ENCODE data around the gene C1orf232.

DNA sequence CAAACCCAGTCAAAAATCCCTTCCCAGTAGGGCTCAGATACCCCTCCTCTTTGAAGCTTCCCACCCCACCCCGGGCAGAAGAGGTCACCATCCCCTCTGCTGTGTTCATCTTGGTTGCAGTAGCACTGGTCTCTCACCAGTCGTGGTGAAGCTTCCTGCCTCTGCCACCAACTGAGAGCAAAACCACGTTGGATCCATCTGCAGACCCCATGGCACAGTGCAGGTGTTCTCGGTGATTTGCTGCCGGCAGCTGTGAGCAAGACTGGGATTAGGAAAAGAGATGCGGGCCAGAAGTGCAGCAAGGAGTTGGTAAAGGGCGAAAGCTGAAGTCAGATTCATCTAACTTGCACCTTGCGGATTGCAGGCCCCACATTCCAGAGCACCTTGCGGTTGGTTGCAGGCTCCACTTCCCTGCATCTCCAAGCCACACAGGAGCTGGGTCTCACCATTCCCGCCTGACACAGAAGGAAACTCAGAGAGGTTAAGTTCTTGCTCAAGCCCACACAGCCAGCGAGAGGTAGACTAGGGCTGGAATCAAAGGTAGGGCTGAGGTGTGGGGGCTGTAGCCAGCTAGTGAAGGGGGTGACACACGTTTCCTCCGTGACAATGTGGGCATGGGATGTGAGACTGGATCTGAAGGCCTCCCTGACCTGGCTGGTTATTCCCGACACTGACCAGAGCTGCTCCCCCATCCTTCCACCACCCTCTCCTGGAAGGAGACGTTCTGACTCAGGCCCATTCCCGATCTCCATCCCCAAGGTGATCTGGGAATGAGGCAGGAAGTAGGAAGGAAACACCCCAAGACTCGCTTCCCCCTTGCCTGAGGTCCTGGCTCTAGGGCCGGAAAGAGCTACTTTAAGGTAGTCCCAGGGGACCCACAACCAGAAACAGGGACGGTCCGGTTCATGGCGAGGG lies 13.1 kb downstream of the C1orf232 start:
- TF ChIP-seq EZH2 (IDR thresholded peaks at IDR 0.05; ENCODE audit: insufficient read depth, poor library complexity, severe bottlenecking) (no peak), EZH2phosphoT487 (IDR thresholded peaks at IDR 0.05; ENCODE audit: insufficient read depth, low read depth) (no peak)
